C4-2B (cell line): ENCODE data around the gene SYT8.
A peak's percentile ranks its signal among the peaks of the same experiment; 100 is the strongest.
"Not testable (repeated sequence)": the region's sequence is repeated elsewhere in the genome, so short reads cannot be mapped to it uniquely, and the experiment has no call there.

Experiments used
- H3K27ac ChIP-seq: fragments of 450-650 bp; 2 replicates; pipeline ENCODE4 v1.5.1; 2017
- CTCF ChIP-seq: fragments of 450-650 bp; conservative IDR thresholded peaks from 2 replicates; pipeline ENCODE4 v1.5.1; 2017; ENCODE audit warnings: mild to moderate bottlenecking
- ZFX ChIP-seq: fragments of 450-650 bp; IDR thresholded peaks from 2 replicates; pipeline ENCODE4 v1.6.1; 2017

Gene SYT8

GRCh38 chr11:1871531-1871930 is 36.7 kb downstream of the SYT8 start:
- no peak overlapping the region for H3K27ac ChIP-seq
- TF ChIP-seq CTCF, result no peak
- no peak for TF ChIP-seq ZFX

- no peak overlapping the region for H3K27ac ChIP-seq
- TF ChIP-seq CTCF, result no peak
- TF ChIP-seq ZFX, result no peak
Measured at GRCh38 chr11:1872267-1872985, 37.6 kb downstream of the SYT8 start.

- TF ChIP-seq CTCF (no peak), ZFX (no peak)
- no peak overlapping the region for H3K27ac ChIP-seq
Measured at GRCh38 chr11:1873048-1873812, 38.4 kb downstream of the SYT8 start.

- H3K27ac ChIP-seq, result not testable (repeated sequence)
Measured at GRCh38 chr11:1873813-1874150, 39.0 kb downstream of the SYT8 start.

GRCh38 chr11:1874441-1875092 is 39.8 kb downstream of the SYT8 start:
- not testable (repeated sequence) for H3K27ac ChIP-seq

GRCh38 chr11:1875093-1875850 is 40.5 kb downstream of the SYT8 start:
- no peak overlapping the region for H3K27ac ChIP-seq
- TF ChIP-seq ZFX (no peak), CTCF (no peak)

GRCh38 chr11:1875851-1876301 is 41.1 kb downstream of the SYT8 start:
- not testable (repeated sequence) for H3K27ac ChIP-seq

GRCh38 chr11:1876361-1877063 is 41.7 kb downstream of the SYT8 start:
- TF ChIP-seq ZFX, result no peak
- TF ChIP-seq CTCF, result peak; percentile 83
- H3K27ac ChIP-seq, result no peak overlapping the region
